ENCODE measurements around the gene PXDN.

The PXDN gene

DNA sequence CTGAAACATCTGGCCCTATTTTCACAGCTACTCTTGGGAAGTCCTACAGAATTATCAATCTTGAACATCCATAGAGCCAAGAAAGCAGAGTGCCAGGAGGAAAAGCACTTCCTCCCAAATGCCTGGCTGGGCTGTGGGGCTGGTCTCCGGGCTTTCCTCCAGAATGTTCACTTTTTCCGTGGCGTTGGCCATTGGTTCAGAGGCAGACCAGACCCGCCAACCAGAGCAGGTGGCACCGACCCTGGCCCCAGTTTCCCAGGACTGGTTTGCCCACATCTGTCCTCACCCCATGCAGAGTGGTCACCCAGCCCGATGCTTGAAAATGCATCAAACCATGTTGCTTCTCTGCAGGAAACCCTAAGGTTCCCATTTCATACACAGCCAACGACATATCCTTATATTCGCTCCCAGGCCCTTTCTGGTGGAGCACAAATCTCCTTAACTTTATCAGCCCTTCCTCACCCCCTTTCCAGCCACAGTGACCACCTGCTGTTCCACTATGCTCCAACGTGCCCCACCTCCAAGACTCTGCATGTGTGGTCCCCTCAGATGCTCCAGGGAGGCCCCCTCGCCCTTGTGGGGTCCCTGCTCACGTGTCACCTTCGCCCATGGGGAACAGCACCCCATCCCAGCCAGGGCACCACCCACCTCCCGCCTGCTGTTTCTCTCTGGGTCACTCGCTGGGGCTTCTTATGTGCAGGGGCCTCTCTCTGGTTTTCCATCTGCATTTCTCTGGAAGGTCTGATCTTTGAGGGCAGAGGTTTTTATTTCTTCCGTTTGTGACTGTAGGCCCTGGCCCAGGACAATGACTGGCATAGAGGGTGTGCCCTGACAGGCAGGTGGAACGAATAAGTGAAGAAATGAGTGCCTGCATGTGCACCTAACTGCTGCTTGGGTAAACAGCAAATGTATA lies 92.9 kb downstream of the PXDN start:
- no peaks in the 10 kb centered on the region for H3K27me3 ChIP-seq (ENCODE audit: low read depth, low read length)

DNA sequence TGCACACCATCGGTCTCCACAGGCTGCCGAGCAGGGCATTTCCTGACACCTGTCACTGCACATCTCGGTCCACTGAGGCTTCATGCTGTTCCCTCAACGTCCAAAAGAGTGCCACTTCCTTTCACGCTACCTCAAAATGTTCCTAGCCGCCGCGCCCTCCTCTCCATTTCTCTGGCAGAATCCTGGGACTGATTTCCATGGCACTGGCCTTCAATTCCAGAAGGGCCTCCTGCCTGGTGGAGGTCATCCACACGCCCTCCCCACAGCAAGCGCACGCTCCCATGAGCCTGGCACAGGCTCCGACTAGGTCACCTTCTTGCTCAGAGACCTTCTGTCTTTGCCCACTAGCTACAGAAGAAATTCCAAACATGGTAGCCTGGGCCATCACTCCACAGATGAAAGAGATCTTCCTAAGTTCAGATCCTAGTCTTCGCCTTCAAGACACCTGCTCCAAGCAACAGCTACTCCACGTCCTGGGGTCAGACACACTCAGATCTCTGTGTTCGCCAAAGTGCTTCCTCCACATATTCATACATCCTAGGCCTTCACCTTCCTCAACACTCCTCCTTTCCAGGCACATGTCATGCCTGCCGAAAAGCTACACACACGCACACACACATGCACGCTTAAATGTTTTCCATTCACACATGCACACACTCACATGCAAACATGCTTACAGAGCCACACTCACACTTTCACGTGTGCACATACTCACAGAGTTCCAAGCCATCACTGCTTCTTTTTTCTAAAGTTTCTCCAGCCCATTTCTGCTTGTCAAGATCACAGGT lies 94.0 kb downstream of the PXDN start:
- Histone ChIP-seq H3K27ac (ENCODE audit: low read length) (no peak overlapping the region), H3K36me3 (ENCODE audit: control insufficient read depth in 1 of 2, insufficient read depth in 2 of 2, low read length in 2 of 2) (peaks cover 0 to 61% of the 10 kb centered on the region in 2 donors), H3K4me1 (ENCODE audit: control insufficient read depth in 1 of 2, insufficient read depth in 2 of 2, low read length in 2 of 2) (peaks cover 8 to 31% of the 10 kb centered on the region in 2 donors), H3K27me3 (ENCODE audit: low read depth, low read length) (no peaks in the 10 kb centered on the region), H3K4me3 (ENCODE audit: low read depth in 1 of 2, low read length in 2 of 2) (no peak overlapping the region), H3K9me3 (ENCODE audit: control insufficient read depth in 1 of 2, low read length in 2 of 2) (no peaks in the 10 kb centered on the region)

More for the DNA sequence above, 92.9 kb downstream of the PXDN start:
- peaks cover 0 to 55% of the 10 kb centered on the region in 2 donors for H3K36me3 ChIP-seq (ENCODE audit: control insufficient read depth in 1 of 2, insufficient read depth in 2 of 2, low read length in 2 of 2)
- no peak overlapping the region for H3K27ac ChIP-seq (ENCODE audit: low read length)
- no peaks in the 10 kb centered on the region for H3K9me3 ChIP-seq (ENCODE audit: control insufficient read depth in 1 of 2, low read length in 2 of 2)
- H3K4me1 ChIP-seq (ENCODE audit: control insufficient read depth in 1 of 2, insufficient read depth in 2 of 2, low read length in 2 of 2) = peaks cover 8 to 31% of the 10 kb centered on the region in 2 donors
- H3K4me3 ChIP-seq (ENCODE audit: low read depth in 1 of 2, low read length in 2 of 2) = no peak overlapping the region

DNA sequence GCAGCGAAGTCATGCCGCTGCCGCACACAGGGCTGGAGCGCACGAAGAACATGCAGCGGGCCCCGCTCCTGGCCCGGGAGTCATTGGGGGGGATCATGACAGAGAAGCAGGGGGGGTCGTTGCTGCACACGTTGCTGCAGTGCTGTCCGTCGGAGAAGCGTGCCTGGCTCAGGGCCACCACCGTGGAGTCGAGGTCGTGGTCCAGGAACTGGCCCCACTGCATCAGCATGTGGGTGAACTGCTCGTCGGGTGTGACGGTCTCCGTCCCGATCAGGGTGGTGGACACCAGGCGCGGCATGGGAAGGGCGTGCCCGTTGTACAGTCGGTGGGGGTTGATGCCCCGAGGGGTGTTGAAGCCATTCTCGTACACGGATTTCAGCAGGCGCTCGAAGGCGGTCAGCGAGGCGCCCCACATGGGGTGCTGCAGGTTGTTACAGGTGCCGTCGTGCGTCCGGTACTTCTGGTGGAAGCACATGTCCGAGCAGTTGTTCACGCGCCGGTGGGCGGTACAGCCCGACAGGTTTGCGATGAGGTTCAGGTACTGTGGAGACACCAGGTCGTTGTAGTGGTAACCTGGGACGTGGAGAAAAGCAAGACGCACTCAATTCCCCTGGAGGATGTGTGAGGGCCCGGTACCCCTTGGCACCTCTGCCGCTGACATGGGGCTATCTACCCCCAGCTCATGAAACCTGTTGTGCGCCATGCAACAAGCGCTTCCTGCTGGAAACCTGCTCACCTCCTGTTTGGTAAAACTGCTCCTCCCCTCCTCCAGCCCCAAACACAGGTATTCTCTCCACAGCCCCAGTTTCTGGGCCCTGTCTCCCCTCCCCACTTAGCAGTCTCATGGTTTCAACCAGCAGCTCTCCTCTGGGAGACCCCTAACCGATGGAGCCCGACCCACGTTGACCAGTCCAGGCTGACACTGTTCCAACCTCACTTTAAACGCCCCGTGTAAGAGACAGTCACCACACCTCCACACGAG lies 94.9 kb downstream of the PXDN start:
- H3K27me3 ChIP-seq (ENCODE audit: low read depth, low read length) = no peaks in the 10 kb centered on the region
- no peak overlapping the region for H3K27ac ChIP-seq (ENCODE audit: low read length)
- H3K36me3 ChIP-seq (ENCODE audit: control insufficient read depth in 1 of 2, insufficient read depth in 2 of 2, low read length in 2 of 2) = peaks cover 0 to 54% of the 10 kb centered on the region in 2 donors
- H3K9me3 ChIP-seq (ENCODE audit: control insufficient read depth in 1 of 2, low read length in 2 of 2) = no peaks in the 10 kb centered on the region
- peaks cover 8 to 31% of the 10 kb centered on the region in 2 donors for H3K4me1 ChIP-seq (ENCODE audit: control insufficient read depth in 1 of 2, insufficient read depth in 2 of 2, low read length in 2 of 2)
- no peak overlapping the region for H3K4me3 ChIP-seq (ENCODE audit: low read depth in 1 of 2, low read length in 2 of 2)

GRCh38 chr2:1648241-1649102 lies 95.8 kb downstream of the PXDN start:
- H3K27me3 ChIP-seq (ENCODE audit: low read depth, low read length) = no peaks in the 10 kb centered on the region
- no peak overlapping the region for H3K27ac ChIP-seq (ENCODE audit: low read length)
- no peaks in the 10 kb centered on the region for H3K9me3 ChIP-seq (ENCODE audit: control insufficient read depth in 1 of 2, low read length in 2 of 2)
- H3K4me3 ChIP-seq (ENCODE audit: low read depth in 1 of 2, low read length in 2 of 2) = no peak overlapping the region
- peaks cover 0 to 48% of the 10 kb centered on the region in 2 donors for H3K36me3 ChIP-seq (ENCODE audit: control insufficient read depth in 1 of 2, insufficient read depth in 2 of 2, low read length in 2 of 2)
- peaks cover 8 to 28% of the 10 kb centered on the region in 2 donors for H3K4me1 ChIP-seq (ENCODE audit: control insufficient read depth in 1 of 2, insufficient read depth in 2 of 2, low read length in 2 of 2)

- H3K36me3 ChIP-seq (ENCODE audit: control insufficient read depth in 1 of 2, insufficient read depth in 2 of 2, low read length in 2 of 2) = peaks cover 0 to 51% of the 10 kb centered on the region in 2 donors
- peaks cover 0 to 20% of the 10 kb centered on the region in 2 donors for H3K4me1 ChIP-seq (ENCODE audit: control insufficient read depth in 1 of 2, insufficient read depth in 2 of 2, low read length in 2 of 2)
- no peak overlapping the region for H3K4me3 ChIP-seq (ENCODE audit: low read depth in 1 of 2, low read length in 2 of 2)
- H3K27ac ChIP-seq (ENCODE audit: low read length) = no peak overlapping the region
- H3K27me3 ChIP-seq (ENCODE audit: low read depth, low read length) = no peaks in the 10 kb centered on the region
- H3K9me3 ChIP-seq (ENCODE audit: control insufficient read depth in 1 of 2, low read length in 2 of 2) = no peaks in the 10 kb centered on the region
Observed at GRCh38 chr2:1647417-1648240, 96.7 kb downstream of the PXDN start.

- no peak overlapping the region for H3K27ac ChIP-seq (ENCODE audit: low read length)
Observed at GRCh38 chr2:1645761-1646476, 98.4 kb downstream of the PXDN start.

DNA sequence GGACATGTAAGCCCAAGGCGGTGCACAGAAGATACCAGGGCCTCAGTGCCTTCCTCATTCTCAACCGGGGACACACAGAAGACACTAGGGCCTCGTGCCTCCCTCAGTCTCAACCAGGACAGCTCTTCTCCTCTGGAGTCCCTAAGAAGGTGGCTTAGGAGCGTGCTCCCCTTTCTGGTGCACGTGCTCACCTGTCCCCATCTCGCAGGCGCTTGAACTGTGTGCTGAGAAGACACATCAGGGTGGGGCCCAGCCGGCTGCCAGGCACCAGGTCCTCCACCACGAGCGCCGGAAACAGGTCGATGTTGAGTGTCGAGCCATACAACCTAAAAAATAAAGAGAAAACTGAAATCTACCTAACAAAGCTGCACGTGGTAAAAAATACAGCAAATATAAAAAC lies 99.9 kb downstream of the PXDN start:
- H3K36me3 ChIP-seq (ENCODE audit: control insufficient read depth in 1 of 2, insufficient read depth in 2 of 2, low read length in 2 of 2) = peaks cover 0 to 61% of the 10 kb centered on the region in 2 donors
- no peaks in the 10 kb centered on the region for H3K9me3 ChIP-seq (ENCODE audit: control insufficient read depth in 1 of 2, low read length in 2 of 2)
- H3K4me1 ChIP-seq (ENCODE audit: control insufficient read depth in 1 of 2, insufficient read depth in 2 of 2, low read length in 2 of 2) = no peaks in the 10 kb centered on the region
- no peaks in the 10 kb centered on the region for H3K27me3 ChIP-seq (ENCODE audit: low read depth, low read length)
- no peak overlapping the region for H3K4me3 ChIP-seq (ENCODE audit: low read depth in 1 of 2, low read length in 2 of 2)
- no peak overlapping the region for H3K27ac ChIP-seq (ENCODE audit: low read length)

More at GRCh38 chr2:1645761-1646476, 98.4 kb downstream of the PXDN start:
- peaks cover 0 to 58% of the 10 kb centered on the region in 2 donors for H3K36me3 ChIP-seq (ENCODE audit: control insufficient read depth in 1 of 2, insufficient read depth in 2 of 2, low read length in 2 of 2)
- no peaks in the 10 kb centered on the region for H3K27me3 ChIP-seq (ENCODE audit: low read depth, low read length)
- H3K4me3 ChIP-seq (ENCODE audit: low read depth in 1 of 2, low read length in 2 of 2) = no peak overlapping the region
- no peaks in the 10 kb centered on the region for H3K9me3 ChIP-seq (ENCODE audit: control insufficient read depth in 1 of 2, low read length in 2 of 2)
- H3K4me1 ChIP-seq (ENCODE audit: control insufficient read depth in 1 of 2, insufficient read depth in 2 of 2, low read length in 2 of 2) = peaks cover 0 to 2% of the 10 kb centered on the region in 2 donors

DNA sequence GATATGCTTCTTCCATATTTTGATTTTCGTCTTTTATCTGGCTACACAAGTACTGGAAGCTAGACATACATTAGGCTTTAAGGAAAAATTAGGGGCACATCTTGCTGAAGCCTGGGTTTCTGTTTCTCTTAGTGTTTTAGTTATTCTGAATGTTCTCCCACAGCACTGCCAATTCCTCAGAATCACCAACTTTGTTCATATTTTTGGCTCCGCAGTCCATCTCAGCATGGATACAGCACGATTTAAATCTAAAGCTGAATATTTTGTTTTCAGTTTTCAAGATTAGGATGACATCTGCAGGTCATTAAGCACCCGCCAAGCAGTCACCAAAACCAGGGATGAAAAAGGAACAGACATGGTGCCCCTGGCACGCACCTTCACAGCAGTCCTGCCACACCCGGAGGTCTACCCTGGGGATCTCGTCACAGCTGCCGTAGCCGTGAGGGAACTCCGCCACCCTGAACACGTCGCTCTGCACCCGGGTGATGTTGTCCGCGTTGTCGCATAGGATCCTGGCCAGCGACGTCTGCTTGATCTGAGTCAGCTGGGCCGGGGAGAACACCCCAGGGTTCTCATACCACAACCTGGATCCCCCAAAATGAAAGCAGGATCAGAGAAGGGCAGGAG lies 101.2 kb downstream of the PXDN start:
- Histone ChIP-seq H3K27ac (ENCODE audit: low read length) (no peak overlapping the region), H3K36me3 (ENCODE audit: control insufficient read depth in 1 of 2, insufficient read depth in 2 of 2, low read length in 2 of 2) (peaks cover 0 to 61% of the 10 kb centered on the region in 2 donors), H3K4me1 (ENCODE audit: control insufficient read depth in 1 of 2, insufficient read depth in 2 of 2, low read length in 2 of 2) (no peaks in the 10 kb centered on the region), H3K9me3 (ENCODE audit: control insufficient read depth in 1 of 2, low read length in 2 of 2) (no peaks in the 10 kb centered on the region), H3K27me3 (ENCODE audit: low read depth, low read length) (no peaks in the 10 kb centered on the region), H3K4me3 (ENCODE audit: low read depth in 1 of 2, low read length in 2 of 2) (no peak overlapping the region)
